ENCODE results near the gene NFILZ.

- TF ChIP-seq CTCF (IDR thresholded peaks at IDR 0.05 in 8 of 11, conservative IDR thresholded peaks at IDR 0.05 in 3 of 11) (no peak), POLR2A (IDR thresholded peaks at IDR 0.05) (no peak), POLR2AphosphoS5 (IDR thresholded peaks at IDR 0.05) (no peak)
Measured at GRCh38 chr19:8607386-8607785, 23.0 kb upstream of the NFILZ start.
